Epithelial cell of esophagus (primary cell): ENCODE results near the gene PCK1.

Experiments used
- DNase-seq: peaks from one replicate; pipeline ENCODE4 v3.0.0; 2010; ENCODE audit warnings: low read depth
- H3K4me3 ChIP-seq: 2 replicates; pipeline ENCODE4 v1.5.1; 2011; ENCODE audit warnings: mild to moderate bottlenecking, low read length, control low read depth
- CTCF ChIP-seq: IDR thresholded peaks from 2 replicates; pipeline ENCODE4 v1.5.1; 2011; ENCODE audit warnings: low read depth, mild to moderate bottlenecking, low read length, control low read depth, inconsistent platforms; ENCODE audit not compliant: insufficient read depth; ENCODE audit errors: missing control alignments

PCK1 gene

GRCh38 chr20:57561356-57562279, 708 bp downstream of the PCK1 start:
- no peak for DNase-seq
- no peak overlapping the region for H3K4me3 ChIP-seq
- no peak for TF ChIP-seq CTCF

- no peak overlapping the region for H3K4me3 ChIP-seq
- no peak for DNase-seq
- TF ChIP-seq CTCF, result no peak
These were observed 1.9 kb downstream of the PCK1 start for GRCh38 chr20:57562541-57563465.

GRCh38 chr20:57563522-57563921, 2.6 kb downstream of the PCK1 start:
- no peak overlapping the region for H3K4me3 ChIP-seq
- DNase-seq, result no peak
- TF ChIP-seq CTCF, result no peak

GRCh38 chr20:57564180-57564802, 3.4 kb downstream of the PCK1 start:
- no peak overlapping the region for H3K4me3 ChIP-seq
- no peak for DNase-seq
- no peak for TF ChIP-seq CTCF

GRCh38 chr20:57564951-57565642, 4.2 kb downstream of the PCK1 start:
- H3K4me3 ChIP-seq, result no peak overlapping the region
- no peak for DNase-seq
- TF ChIP-seq CTCF, result no peak

GRCh38 chr20:57566399-57566798, 5.5 kb downstream of the PCK1 start:
- no peak for TF ChIP-seq CTCF
- no peak for DNase-seq
- H3K4me3 ChIP-seq, result no peak overlapping the region
